GM19328 (cell line): ENCODE data around the gene SPATA24.
A peak's percentile ranks its signal among the peaks of the same experiment; 100 is the strongest.
"Not testable (repeated sequence)": the region's sequence is repeated elsewhere in the genome, so short reads cannot be mapped to it uniquely, and the experiment has no call there.

Experiments
- ATAC-seq: cut with Tn5 transposase; IDR thresholded peaks from one replicate; pipeline ENCODE4 v1.9.1; 2021; ENCODE audit warnings: mild to moderate bottlenecking, moderate library complexity; ENCODE audit not compliant: unreplicated experiment

Gene SPATA24, protein sequence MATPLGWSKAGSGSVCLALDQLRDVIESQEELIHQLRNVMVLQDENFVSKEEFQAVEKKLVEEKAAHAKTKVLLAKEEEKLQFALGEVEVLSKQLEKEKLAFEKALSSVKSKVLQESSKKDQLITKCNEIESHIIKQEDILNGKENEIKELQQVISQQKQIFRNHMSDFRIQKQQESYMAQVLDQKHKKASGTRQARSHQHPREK

DNA sequence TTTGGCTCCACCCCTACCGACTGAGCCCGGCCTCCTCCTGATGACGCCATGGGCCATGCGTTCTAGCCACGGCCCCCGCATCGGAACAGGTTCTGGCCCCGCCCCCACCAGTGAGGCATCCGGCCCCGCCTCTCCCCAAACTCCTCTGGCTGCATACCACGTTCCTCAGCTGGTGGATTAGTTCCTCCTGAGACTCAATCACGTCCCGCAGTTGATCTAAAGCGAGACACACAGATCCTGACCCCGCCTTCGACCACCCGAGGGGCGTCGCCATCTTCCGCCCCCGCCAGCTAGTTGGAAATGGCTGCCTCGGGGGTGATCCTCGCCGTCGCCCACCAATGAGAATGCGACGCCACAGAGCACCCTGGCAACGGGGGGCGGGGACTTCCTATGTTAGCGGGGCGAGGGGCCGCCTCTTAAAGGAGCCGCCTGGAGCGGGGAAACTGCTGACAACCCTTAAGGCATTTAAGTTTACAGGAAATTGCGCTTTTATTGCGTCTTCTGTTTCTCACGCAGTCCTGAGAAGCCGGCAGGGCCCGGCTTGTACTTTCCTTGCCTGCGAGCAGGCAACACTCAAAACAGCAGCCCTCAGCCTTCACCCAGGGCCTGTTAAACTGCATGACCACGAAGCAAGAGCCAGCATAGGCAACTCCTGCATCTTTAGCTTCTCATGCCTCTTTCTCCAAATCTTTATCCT lies at the start of gene SPATA24:
SPATA24 (minus strand) TSS at position 303 of the 697 bp plus-strand sequence; CDS start at position 274, 29 bp downstream.
- peak; percentile 79 for ATAC-seq

DNA sequence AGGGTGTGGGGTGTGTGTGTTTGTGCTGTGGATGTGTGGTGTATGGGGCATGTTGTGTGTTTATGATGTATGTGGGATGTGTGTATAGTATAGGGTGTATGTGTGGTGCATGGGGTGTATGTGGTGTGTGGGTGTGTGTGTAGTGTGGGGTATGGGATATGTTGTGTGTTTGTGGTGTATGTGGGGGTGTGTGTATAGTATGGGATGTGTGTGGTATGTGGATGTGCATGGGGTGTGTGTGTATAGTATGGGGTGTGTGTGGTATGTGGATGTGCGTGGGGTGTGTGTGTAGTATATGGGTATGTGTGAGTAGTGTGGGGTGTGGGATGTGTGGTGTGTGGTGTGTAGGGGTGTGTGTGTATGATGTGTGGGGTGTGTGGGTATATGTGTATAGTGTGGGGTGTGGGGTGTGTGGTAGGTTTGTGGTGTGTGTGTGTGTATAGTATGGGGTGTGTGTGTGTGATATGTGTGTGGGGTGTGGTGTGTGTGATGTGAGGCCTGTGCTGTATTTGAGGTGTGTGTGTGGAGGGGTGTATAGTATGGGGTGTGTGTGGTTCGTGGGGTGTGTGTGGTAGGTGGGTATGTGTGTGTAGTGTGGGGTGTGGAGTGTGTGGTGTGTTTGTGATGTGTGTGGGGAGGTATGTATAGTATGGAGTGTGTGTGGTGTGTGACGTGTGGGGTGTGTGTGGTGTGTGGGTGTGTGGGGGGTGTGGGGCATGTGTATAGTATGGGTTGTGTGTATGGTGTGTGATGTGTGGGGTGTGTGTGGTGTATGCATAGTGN lies 48.2 kb upstream of the SPATA24 start:
- no peak for ATAC-seq

DNA sequence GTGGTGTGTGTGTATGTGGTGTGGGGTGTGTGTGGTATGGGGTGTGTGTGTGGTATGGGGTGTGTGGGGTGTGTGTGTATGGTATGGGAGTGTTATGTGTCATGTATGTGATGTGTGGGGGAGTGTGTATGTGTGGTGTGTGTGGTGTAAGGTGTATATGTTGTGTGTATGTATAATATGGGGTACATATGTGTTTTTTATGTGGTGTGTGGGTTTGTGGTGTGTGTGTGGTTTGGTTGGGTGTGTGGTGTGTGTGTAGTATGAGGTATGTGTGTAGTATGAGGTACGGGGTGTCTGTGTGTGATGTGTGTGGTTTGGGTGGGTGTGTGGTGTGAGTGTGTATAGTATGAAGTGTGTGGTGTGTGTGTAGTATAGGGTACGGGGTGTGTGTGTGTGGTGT lies 47.3 kb upstream of the SPATA24 start:
- no peak for ATAC-seq

- no peak for ATAC-seq
These were observed 43.3 kb upstream of the SPATA24 start for GRCh38 chr5:139446956-139447779.

- ATAC-seq, result no peak
These were observed 41.7 kb upstream of the SPATA24 start for GRCh38 chr5:139445325-139446170.

DNA sequence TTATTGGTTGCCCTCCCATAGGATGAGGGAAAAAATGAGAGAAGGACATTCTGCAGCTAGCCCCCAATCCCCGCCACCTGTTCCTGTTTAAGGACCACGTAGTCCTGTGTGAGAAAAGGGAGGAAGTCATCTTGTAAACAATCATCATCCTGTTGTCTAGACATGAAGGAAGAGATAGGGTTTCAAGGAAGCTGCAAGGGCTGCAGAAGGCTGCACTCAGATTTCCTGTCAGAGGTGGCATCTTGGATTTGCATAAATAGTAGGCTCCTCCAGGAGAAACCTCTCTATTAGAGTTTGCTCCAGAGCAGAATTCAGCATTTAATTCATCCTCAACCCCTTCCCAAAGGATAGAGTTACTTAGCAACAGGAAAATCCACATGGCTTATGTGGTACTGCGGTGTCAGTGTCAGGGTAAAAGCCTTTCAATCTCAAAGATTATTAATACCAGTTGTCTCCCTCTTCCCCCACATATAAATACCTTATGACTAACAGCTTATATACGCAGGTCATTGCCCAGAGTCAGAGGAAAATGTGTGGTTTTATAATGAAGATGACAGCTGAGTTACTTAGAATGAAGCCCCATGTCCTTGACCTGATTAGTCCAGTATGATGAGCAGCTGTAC lies 40.1 kb upstream of the SPATA24 start:
- no peak for ATAC-seq

GRCh38 chr5:139440416-139440815 lies 36.5 kb upstream of the SPATA24 start:
- not testable (repeated sequence) for ATAC-seq

- peak; percentile 87 for ATAC-seq
These were observed 35.4 kb upstream of the SPATA24 start, which contains the start of gene DNAJC18 for GRCh38 chr5:139439013-139439903. Gene DNAJC18 (minus strand): TSS chr5:139439525. CDS start chr5:139439445, 80 bp downstream.

DNA sequence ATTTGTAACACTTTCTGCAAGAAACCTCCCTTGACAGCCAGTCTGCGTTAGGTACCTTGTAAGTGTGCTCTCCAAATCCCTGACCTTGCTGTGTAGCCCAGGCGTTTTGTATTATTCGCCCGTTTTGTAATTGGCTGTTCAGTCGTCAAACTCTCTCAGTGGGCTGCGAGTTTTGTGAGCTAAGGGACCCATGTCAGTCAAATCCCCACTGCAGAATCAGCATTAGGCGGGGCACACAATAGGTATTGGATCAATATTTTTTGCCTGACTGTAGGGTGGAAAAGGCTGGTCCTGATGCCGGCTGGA lies 34.8 kb upstream of the SPATA24 start:
- no peak for ATAC-seq

GRCh38 chr5:139435676-139436075 lies 31.8 kb upstream of the SPATA24 start:
- no peak for ATAC-seq

DNA sequence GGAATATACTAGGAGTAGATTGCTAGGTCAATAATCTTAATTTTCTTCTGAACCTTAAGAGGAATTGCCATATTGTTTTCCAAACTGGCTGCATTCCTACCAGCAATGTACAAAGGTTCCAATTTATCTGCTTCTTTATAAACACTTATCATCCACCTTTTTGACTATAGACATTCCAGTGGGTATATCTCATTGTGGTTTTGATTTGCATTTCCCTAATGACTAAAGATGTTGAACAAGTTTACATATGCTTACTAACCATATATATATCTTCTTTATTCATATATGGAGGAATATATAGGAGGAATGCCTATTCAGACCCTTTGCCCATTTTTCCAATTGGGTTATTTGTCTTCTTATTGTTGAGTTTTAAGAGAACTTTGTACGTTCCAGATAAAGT lies 27.8 kb upstream of the SPATA24 start:
- ATAC-seq, result no peak

- ATAC-seq, result no peak
These were observed 26.1 kb upstream of the SPATA24 start for GRCh38 chr5:139430015-139430414.

DNA sequence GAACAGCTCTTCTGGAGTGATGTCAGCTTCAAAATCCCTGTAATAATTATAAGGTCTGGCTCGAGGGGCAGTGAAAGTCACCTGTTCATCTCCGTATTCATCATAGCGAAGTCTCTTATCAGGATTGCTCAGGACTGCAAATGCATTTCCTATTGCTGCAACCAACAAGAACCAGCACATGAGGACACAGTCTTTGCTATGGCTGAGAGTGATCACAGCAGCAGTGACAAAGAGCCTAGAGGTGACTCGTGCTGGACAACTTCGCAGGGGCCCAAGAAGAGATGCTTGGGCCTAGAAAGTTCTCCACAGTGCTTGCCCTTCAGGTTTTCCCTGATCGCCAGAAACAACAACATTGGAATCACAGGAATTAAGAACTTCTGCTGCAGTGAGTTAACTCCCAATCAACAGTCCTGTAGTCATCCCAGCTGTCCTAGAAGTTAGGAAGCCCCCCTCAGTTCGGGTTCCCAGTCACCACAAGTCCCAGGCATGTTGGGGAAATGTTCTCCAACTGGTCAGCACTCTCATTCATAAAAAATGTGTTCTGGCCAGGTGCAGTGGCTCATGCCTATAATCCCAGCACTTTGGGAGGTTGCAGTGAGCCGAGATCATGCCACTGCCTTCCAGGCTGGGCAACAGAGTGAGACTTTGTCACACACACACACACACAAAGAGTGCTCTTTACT lies 22.5 kb upstream of the SPATA24 start:
- ATAC-seq, result no peak

GRCh38 chr5:139425497-139425896 lies 21.6 kb upstream of the SPATA24 start:
- no peak for ATAC-seq

DNA sequence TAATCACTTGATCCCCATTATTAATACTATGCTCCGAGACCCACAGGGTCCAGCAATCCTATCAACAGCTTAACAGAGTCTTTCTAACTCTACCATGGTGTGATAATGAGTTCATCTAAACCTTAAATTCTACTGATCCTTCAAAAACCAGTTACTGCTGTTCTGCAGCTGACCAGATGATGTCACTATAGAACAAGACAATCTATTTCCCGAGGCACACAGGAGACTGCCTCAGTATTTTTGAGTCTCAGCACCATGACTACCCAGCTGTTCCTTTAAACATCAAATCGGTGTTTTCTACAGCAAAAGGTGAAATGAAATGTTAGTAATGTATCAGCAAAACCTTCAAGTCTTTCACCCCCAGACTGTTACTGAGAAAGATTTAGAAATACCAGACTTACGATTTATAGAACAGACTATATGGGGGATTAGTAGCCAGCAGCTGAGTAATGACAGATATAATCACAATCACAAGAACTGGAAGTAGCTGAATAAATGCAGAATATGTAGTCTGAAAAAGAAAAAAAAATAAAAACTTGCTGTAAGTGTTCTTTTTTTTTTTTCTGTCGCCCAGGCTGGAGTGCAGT lies 18.5 kb upstream of the SPATA24 start:
- no peak for ATAC-seq

GRCh38 chr5:139419226-139420192 lies 15.6 kb upstream of the SPATA24 start:
- ATAC-seq, result no peak

DNA sequence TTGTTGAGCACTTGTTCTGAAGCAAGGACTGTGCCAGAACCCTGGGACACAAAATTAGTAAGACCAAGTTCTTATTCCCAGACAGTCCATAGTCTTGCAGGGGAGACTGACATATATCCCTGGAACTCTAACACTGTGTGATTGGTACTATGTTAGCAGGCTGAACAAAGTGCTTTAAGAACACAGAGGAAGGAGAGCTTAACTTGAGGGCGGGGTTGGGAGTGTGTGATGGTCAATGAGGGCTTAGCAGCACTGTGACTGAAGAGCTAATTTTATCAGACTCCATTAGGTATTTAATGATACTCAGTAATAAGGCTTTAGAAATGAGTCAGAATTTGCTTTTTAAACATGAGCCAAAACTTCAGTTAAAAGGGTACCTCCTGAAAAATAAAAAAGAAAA lies 14.9 kb upstream of the SPATA24 start:
- no peak for ATAC-seq
